Measurements from ENCODE around the gene ST8SIA5. TPM values are rescaled to one million over a fixed set of nuclear protein-coding genes. Genes with fewer than 3 reads are reported as not detected.

ST8SIA5 gene
- total and polyA plus RNA-seq, 10 of the 15 experiments (the other 5 are each of a cell fraction or from before 2014, with no cell fraction given), result 0.02 to 0.32 (median 0.12) TPM; not detected in 1

GRCh38 chr18:46678785-46679399 lies 78.0 kb downstream of the ST8SIA5 start:
- in situ Hi-C loops (cut with MboI), result no loop called here
- no peaks in the 10 kb centered on the region for H3K9me3 ChIP-seq (replicated peaks; ENCODE audit: control insufficient read depth, insufficient read depth, low read length)
- POLR2A ChIA-PET, result no interaction called here
- no peak overlapping the region for H3K4me2 ChIP-seq (ENCODE audit: control insufficient read depth, insufficient read depth)
- peaks cover 0 to 3% of the 10 kb centered on the region in 2 experiments; a peak in 1 of 4 replicates for H3K27me3 ChIP-seq (replicated peaks in 1 of 2; ENCODE audit: control insufficient read depth in 2 of 2, insufficient read depth in 2 of 2, low read length in 1 of 2)
- DNase-seq (ENCODE audit: low read depth, low spot score) (no peak), FAIRE-seq (no peak), ATAC-seq (no peak)
- intact Hi-C loops (cut with micrococcal nuclease; ENCODE audit: unreplicated experiment), result no loop called here
- 47% methylated on average over 10 of the region's 10 CpGs for whole genome bisulfite sequencing (ENCODE audit: insufficient coverage, insufficient replicate concordance, low lambda C conversion rate, missing lambda C conversion rate)
- no peak overlapping the region for H3K9ac ChIP-seq (ENCODE audit: control insufficient read depth, insufficient read depth, low read length)
- CTCF ChIA-PET, result interaction anchor here (1.6 kb wide), 1 partner anchor 358 kb away, joined by 4 read pairs; no protein-coding TSS in a partner anchor
- SMC1A ChIA-PET (ENCODE audit: uncharacterized antibody, unreplicated experiment), result no interaction called here
- H4K20me1 ChIP-seq (ENCODE audit: control insufficient read depth, insufficient read depth), result no peaks in the 10 kb centered on the region; the same call in 1 of the 2 replicates
- H3K4me3 ChIP-seq, result no peak overlapping the region
- H3K36me3 ChIP-seq (ENCODE audit: control insufficient read depth in 2 of 2, insufficient read depth in 2 of 2, low read length in 1 of 2), result no peaks in the 10 kb centered on the region
- TF ChIP-seq MEF2A (IDR thresholded peaks at IDR 0.05; ENCODE audit: insufficient read depth, low read depth, low read length) (no peak), BACH1 (IDR thresholded peaks at IDR 0.05; ENCODE audit: borderline replicate concordance) (no peak), NKRF (conservative IDR thresholded peaks at IDR 0.05) (no peak), TAF1 (IDR thresholded peaks at IDR 0.05; ENCODE audit: borderline replicate concordance, low read depth, low read length) (no peak), TCF3 (IDR thresholded peaks at IDR 0.05; ENCODE audit: borderline replicate concordance, insufficient read depth, low read depth, low read length) (no peak), SPI1 (IDR thresholded peaks at IDR 0.05; ENCODE audit: borderline replicate concordance, insufficient read depth, low read depth, low read length) (peak; percentile 7; the same call in 1 of the 2 replicates), EED (IDR thresholded peaks at IDR 0.05; ENCODE audit: low read depth) (no peak)
- no peaks in the 10 kb centered on the region for H3K79me2 ChIP-seq (ENCODE audit: control insufficient read depth, insufficient read depth, low read length)
- H2AFZ ChIP-seq (ENCODE audit: control insufficient read depth, low read depth, low read length), result no peak overlapping the region
- RAD21 ChIA-PET (ENCODE audit: unreplicated experiment), result no interaction called here
- no peaks in the 10 kb centered on the region for H3K4me1 ChIP-seq (ENCODE audit: control insufficient read depth, insufficient read depth, low read length)
- no peak overlapping the region for H3K27ac ChIP-seq (ENCODE audit: control insufficient read depth, insufficient read depth)
- BruUV-seq (replicated peaks), result no TSS peak
